GM23248 (cell line): ENCODE data around the gene TIFAB. TPM values are rescaled to one million over a fixed set of nuclear protein-coding genes. Genes with fewer than 3 reads are reported as not detected.

Experiments
- DNase-seq: peaks from one replicate; pipeline ENCODE4 v3.0.0-alpha.2; 2015
- H2AFZ ChIP-seq: fragments of 200-600 bp; sonication (generic); 2 replicates; pipeline ENCODE4 v1.6.1; 2016; ENCODE audit warnings: antibody characterized with exemption
- H3F3A ChIP-seq: fragments of 200-600 bp; sonication (generic); 2 replicates; pipeline ENCODE4 v1.6.1; 2016; ENCODE audit warnings: mild to moderate bottlenecking, antibody characterized with exemption, mixed run types; ENCODE audit not compliant: insufficient read depth
- H3K27ac ChIP-seq: fragments of 200-600 bp; sonication (generic); 2 replicates; pipeline ENCODE4 v1.5.1; 2016; ENCODE audit warnings: mild to moderate bottlenecking
- H3K27me3 ChIP-seq: fragments of 200-600 bp; sonication (generic); replicated peaks from 2 replicates; pipeline ENCODE4 v1.6.1; 2016; ENCODE audit warnings: mild to moderate bottlenecking; ENCODE audit not compliant: insufficient read depth
- H3K36me3 ChIP-seq: fragments of 200-600 bp; sonication (generic); 2 replicates; pipeline ENCODE4 v1.6.1; 2016; ENCODE audit warnings: low read depth, mild to moderate bottlenecking
- H3K4me1 ChIP-seq: fragments of 200-600 bp; sonication (generic); 2 replicates; pipeline ENCODE4 v1.6.1; 2016; ENCODE audit warnings: mild to moderate bottlenecking; ENCODE audit not compliant: insufficient read depth
- H3K4me2 ChIP-seq: fragments of 200-600 bp; sonication (generic); one replicate; pipeline ENCODE4 v1.6.1; 2016; ENCODE audit warnings: mild to moderate bottlenecking; ENCODE audit not compliant: unreplicated experiment
- H3K4me3 ChIP-seq: fragments of 200-600 bp; sonication (generic); 2 replicates; pipeline ENCODE4 v1.5.1; 2016; ENCODE audit warnings: mild to moderate bottlenecking
- H3K79me2 ChIP-seq: fragments of 200-600 bp; sonication (generic); 2 replicates; pipeline ENCODE4 v1.6.1; 2016; ENCODE audit warnings: mild to moderate bottlenecking; ENCODE audit not compliant: insufficient read depth
- H3K9ac ChIP-seq: fragments of 200-600 bp; sonication (generic); 2 replicates; pipeline ENCODE4 v1.6.1; 2016; ENCODE audit warnings: mild to moderate bottlenecking
- H3K9me2 ChIP-seq: fragments of 200-600 bp; sonication (generic); 2 replicates; pipeline ENCODE4 v1.6.1; 2016; ENCODE audit warnings: mixed run types, mild to moderate bottlenecking, moderate library complexity; ENCODE audit not compliant: insufficient read depth
- H3K9me3 ChIP-seq: fragments of 200-600 bp; sonication (generic); one replicate; pipeline ENCODE4 v1.6.1; 2017; ENCODE audit warnings: low read depth
- H4K20me1 ChIP-seq: fragments of 200-600 bp; sonication (generic); 2 replicates; pipeline ENCODE4 v1.6.0; 2016; ENCODE audit not compliant: insufficient read depth
- EZH2 ChIP-seq: fragments of 200-600 bp; sonication (generic); IDR thresholded peaks from 2 replicates; pipeline ENCODE4 v1.6.1; 2018; ENCODE audit warnings: antibody characterized with exemption, mild to moderate bottlenecking; ENCODE audit not compliant: insufficient read depth, poor library complexity, severe bottlenecking
- EZH2phosphoT487 ChIP-seq: fragments of 200-600 bp; sonication (generic); IDR thresholded peaks from 2 replicates; pipeline ENCODE4 v1.6.1; 2018; ENCODE audit warnings: antibody characterized with exemption, moderate library complexity, mild to moderate bottlenecking, low read depth; ENCODE audit not compliant: insufficient read depth
- WGBS, 2 experiments: methylation state at CpG; one replicate each; pipeline ENCODE4 v1.1.6; 2015 to 2017; ENCODE audit warnings: low lambda C conversion rate in 2 of 2, low coverage in 1 of 2; ENCODE audit errors: missing lambda C conversion rate in 2 of 2; 5-methylcytosine and 5-hydroxymethylcytosine counted together
- in situ Hi-C: fragments of 300-500 bp; cut with MboI; formaldehyde crosslinking; loops from 2 replicates; pipeline ENCODE4 v1.15.0; 2020
- polyA plus RNA-seq: library from polyadenylated mRNA; unstranded; fragments of >200 nt; fragmentation: Nextera tagmentation; extraction: Ambion mirVana; gene quantifications from 2 replicates; pipeline ENCODE4 v1.2.1, GENCODE V29; 2016
- total RNA-seq: library from RNA; depleted of rRNA; stranded (reverse); fragments of >200 nt; shearing (Covaris generic); gene quantifications from 2 replicates; pipeline ENCODE4 v1.2.3, GENCODE V29; 2014

The TIFAB gene
- total and polyA plus RNA-seq, 2 experiments from 2014 or later: not detected

DNA sequence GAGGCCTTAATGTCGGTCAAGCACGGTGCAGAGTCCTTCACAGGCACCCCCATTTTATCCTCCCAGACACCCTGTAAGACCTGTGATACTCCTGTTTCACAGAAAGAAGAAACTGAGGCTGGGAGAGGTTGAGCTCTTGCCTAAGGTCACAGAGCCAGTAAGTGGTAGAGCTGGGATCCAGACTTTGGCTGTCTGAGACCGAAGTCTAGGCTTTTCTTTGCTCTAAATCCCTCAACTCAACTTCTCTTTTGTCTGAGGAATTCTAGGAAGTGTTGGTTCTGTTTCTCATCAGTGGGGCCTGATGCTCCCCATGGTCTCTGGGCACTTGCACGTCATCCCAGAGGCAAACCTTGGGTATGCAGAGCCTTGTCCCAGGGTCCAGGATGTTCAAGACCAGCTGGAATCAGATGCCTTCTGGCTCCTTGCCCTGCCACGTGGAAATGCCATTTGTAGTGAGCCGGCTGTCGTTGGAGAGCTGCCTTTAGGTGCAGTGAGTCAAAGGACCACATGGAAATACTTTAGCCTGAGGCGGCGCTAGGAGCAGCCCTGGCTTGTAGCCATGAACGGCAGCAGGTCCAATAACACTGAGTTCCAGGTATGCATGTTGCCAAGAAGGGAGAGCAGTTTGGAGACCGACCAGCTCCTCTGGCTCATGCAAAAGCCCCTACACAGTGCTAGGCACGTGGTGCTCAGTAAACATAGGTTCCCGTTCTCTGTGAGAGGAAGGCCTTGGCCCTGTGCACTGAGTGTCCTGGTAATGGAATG, 14.2 kb downstream of the TIFAB start:
- in situ Hi-C loops: no loop called here
- H2AFZ ChIP-seq: no peak overlapping the region
- TF ChIP-seq EZH2phosphoT487 (no peak), EZH2 (no peak)
- H3K79me2 ChIP-seq: no peaks in the 10 kb centered on the region
- no peaks in the 10 kb centered on the region for H3K27me3 ChIP-seq
- H3K27ac ChIP-seq: 0 out of 2 replicates have a peak overlapping the region, but pooled peaks have one; percentile 8
- no peaks in the 10 kb centered on the region for H3F3A ChIP-seq
- no peak overlapping the region for H3K4me2 ChIP-seq
- no peak overlapping the region for H3K4me3 ChIP-seq
- WGBS, 2 experiments: 21% methylated on average over 13 of the region's 13 CpGs
- peak; percentile 94 for DNase-seq
- peaks cover 12% of the 10 kb centered on the region; the same call in 1 of the 2 replicates for H3K4me1 ChIP-seq
- H3K9me2 ChIP-seq: no peaks in the 10 kb centered on the region
- H3K36me3 ChIP-seq: no peaks in the 10 kb centered on the region
- no peak overlapping the region for H3K9ac ChIP-seq
- no peaks in the 10 kb centered on the region for H4K20me1 ChIP-seq
- H3K9me3 ChIP-seq: no peaks in the 10 kb centered on the region

DNA sequence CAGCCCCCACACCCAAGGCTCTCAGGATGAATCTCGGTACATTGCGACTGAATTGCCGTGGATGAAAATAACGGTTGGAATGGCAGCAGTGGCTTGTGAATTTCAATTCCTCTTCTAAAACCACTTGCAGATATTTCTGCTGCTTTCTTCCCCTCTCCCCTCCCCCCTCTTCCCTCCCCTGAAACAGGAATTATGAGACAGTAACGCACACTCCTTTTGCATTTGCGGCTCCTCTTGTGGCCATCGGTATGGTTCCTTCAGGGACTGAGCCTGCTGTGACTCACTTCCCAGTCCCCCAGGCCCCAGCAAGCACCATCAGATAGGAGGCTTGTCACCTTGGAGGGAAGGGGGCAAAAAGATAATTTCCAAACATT, 14.7 kb downstream of the TIFAB start:
- no peaks in the 10 kb centered on the region for H3F3A ChIP-seq
- 85 to 89% methylated on average over 6 to 7 of the region's 7 CpGs for WGBS, 2 experiments
- peaks cover 12% of the 10 kb centered on the region; the same call in 1 of the 2 replicates for H3K4me1 ChIP-seq
- no peaks in the 10 kb centered on the region for H4K20me1 ChIP-seq
- no peaks in the 10 kb centered on the region for H3K9me2 ChIP-seq
- H3K79me2 ChIP-seq: no peaks in the 10 kb centered on the region
- H3K27ac ChIP-seq: no peak overlapping the region
- no peak overlapping the region for H3K4me3 ChIP-seq
- no peak overlapping the region for H2AFZ ChIP-seq
- no peak for DNase-seq
- no peak for TF ChIP-seq EZH2
- no peak for TF ChIP-seq EZH2phosphoT487
- H3K9me3 ChIP-seq: no peaks in the 10 kb centered on the region
- no peak overlapping the region for H3K9ac ChIP-seq
- no peaks in the 10 kb centered on the region for H3K36me3 ChIP-seq
- no peaks in the 10 kb centered on the region for H3K27me3 ChIP-seq
- in situ Hi-C loops: no loop called here
- H3K4me2 ChIP-seq: no peak overlapping the region

DNA sequence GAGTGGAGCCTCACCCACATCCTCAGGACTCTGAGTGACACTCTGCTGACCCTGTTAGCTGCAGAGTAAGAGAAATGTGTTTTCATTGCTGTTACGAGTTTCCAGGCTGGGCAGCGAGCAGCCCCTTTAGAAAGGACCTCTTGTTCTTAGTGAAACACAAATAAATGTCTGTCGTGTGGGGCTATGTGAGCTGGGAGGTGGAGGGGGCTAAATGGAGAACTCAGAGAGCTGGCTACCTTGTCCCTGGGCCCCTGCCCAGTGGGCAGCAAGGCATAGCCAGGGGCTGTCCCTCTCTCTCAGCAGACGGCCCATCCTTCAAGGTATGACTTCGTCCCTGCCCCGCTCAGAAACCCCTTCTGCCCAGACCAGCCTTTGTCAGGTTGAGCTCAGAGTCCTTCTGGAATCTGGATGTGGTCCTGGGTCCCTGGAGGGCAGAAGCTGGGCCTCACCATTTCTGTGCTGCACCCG, 15.2 kb downstream of the TIFAB start:
- in situ Hi-C loops: no loop called here
- WGBS, 2 experiments: 76% methylated on average over 7 of the region's 7 CpGs
- Histone ChIP-seq H3K9me3 (no peaks in the 10 kb centered on the region), H3K9me2 (no peaks in the 10 kb centered on the region), H3K36me3 (no peaks in the 10 kb centered on the region), H3K79me2 (no peaks in the 10 kb centered on the region), H3K4me2 (no peak overlapping the region), H3K27ac (no peak overlapping the region), H3K9ac (no peak overlapping the region), H3F3A (no peaks in the 10 kb centered on the region), H3K27me3 (no peaks in the 10 kb centered on the region), H3K4me1 (peaks cover 12% of the 10 kb centered on the region; the same call in 1 of the 2 replicates), H4K20me1 (no peaks in the 10 kb centered on the region), H3K4me3 (no peak overlapping the region), H2AFZ (no peak overlapping the region)
- TF ChIP-seq EZH2phosphoT487 (no peak), EZH2 (no peak)
- no peak for DNase-seq

DNA sequence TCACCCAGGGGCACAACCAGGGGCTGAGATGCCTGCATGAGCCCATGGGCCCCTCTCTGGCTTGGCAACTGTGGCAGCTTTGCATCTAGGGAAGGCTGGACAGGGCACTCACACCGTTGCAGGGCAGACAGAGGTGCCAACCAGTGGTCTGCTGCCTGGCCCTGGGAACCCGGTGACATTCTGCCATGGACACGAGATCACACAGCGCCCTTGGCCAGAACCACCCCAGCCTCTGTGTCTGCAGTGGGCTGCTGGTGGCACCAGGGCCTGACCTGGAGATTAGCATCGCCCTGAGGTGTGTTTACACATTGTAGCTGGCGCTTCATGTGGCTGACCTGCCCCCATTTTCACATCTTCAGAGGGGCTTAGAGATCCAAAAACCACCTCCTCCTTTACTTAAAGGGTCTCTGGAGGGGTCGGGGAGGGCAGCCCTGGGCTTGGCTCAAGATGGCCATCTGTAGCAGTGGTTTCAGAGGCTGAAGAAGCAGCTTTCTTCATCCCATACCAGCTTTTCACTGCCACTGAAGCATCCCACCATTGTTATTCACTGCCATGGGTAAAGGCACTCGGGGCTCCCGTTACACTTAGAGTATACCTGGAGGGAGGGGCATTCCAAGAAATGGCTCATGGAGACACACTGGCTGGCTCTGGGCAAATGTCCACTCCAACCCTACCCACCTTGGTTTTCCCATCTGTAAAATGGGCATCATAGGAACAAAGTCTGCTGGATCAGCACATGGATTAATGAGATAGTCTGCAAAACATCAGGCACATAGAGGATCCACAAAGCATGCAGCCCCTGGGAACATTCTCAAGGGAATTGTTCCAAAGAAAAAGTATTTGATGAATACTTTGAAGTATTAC, 16.5 kb downstream of the TIFAB start:
- H3K36me3 ChIP-seq: no peaks in the 10 kb centered on the region
- no peaks in the 10 kb centered on the region for H4K20me1 ChIP-seq
- WGBS, 2 experiments: 86 to 88% methylated on average over 9 of the region's 9 CpGs
- H3K79me2 ChIP-seq: no peaks in the 10 kb centered on the region
- no peak overlapping the region for H3K9ac ChIP-seq
- H3F3A ChIP-seq: no peaks in the 10 kb centered on the region
- peaks cover 12% of the 10 kb centered on the region; the same call in 1 of the 2 replicates for H3K4me1 ChIP-seq
- DNase-seq: no peak
- no peak overlapping the region for H3K4me3 ChIP-seq
- H3K27ac ChIP-seq: no peak overlapping the region
- TF ChIP-seq EZH2 (no peak), EZH2phosphoT487 (no peak)
- H3K27me3 ChIP-seq: no peaks in the 10 kb centered on the region
- H3K9me3 ChIP-seq: no peaks in the 10 kb centered on the region
- in situ Hi-C loops: no loop called here
- no peak overlapping the region for H2AFZ ChIP-seq
- no peak overlapping the region for H3K4me2 ChIP-seq
- no peaks in the 10 kb centered on the region for H3K9me2 ChIP-seq
